ENCODE results near the gene TGFB1. TPM values are rescaled to one million over a fixed set of nuclear protein-coding genes. Genes with fewer than 3 reads are reported as not detected.

Gene TGFB1
- total RNA-seq, 1 experiment from 2014 or later: 54.6 TPM

DNA sequence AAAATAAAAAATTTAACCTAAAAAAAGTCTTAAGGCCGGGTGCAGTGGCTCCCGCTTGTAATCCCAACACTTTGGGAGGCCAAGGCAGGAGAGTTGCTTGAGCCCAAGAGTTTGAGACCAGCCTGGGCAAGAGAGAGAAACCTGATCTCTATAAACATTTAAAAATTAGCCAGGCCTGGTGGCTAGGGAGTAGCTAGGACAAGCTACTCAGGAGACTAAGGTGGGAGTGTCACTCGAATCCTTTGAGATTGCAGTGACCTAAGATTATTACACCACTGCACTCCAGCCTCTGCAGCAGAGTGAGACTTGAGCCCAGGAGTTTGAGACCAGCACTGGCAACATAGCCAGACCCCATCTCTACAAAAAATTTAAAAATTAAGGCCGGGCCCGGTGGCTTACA lies 42.6 kb downstream of the TGFB1 start:
- ChIA-PET RAD21 (ENCODE audit: low non-redundant PET in 1 of 2, low total read pairs in 2 of 2, uncharacterized antibody in 2 of 2, unreplicated experiment in 2 of 2) (no interaction called here), POLR2A (no interaction called here), CTCF (no interaction called here)
- Histone ChIP-seq H3K36me3 (ENCODE audit: control insufficient read depth in 1 of 2, insufficient read depth in 2 of 2, low read length in 2 of 2) (peaks cover 9 to 30% of the 10 kb centered on the region in 2 experiments; a peak in 2 of 4 replicates), H3K9me2 (ENCODE audit: insufficient read depth) (no peaks in the 10 kb centered on the region), H3K9ac (ENCODE audit: low read length) (peak overlapping the region; percentile 84), H3K4me1 (ENCODE audit: control insufficient read depth in 1 of 2, insufficient read depth in 2 of 2, low read length in 2 of 2) (peaks cover 12 to 25% of the 10 kb centered on the region in 2 experiments), H3K27ac (ENCODE audit: low read depth, low read length) (peak overlapping the region; percentile 88; the same call in 1 of the 2 replicates), H4K20me1 (ENCODE audit: insufficient read depth) (peaks cover 4% of the 10 kb centered on the region; the same call in 1 of the 2 replicates), H3K4me3 (replicated peaks in 1 of 2; ENCODE audit: low read depth in 1 of 2, low read length in 2 of 2) (peak overlapping the region; percentile 79 to 92), H3K27me3 (ENCODE audit: insufficient read depth, low read length) (no peaks in the 10 kb centered on the region), H3K79me2 (ENCODE audit: insufficient read depth, low read length) (peaks cover 33% of the 10 kb centered on the region), H3K4me2 (ENCODE audit: low read length) (peak overlapping the region; percentile 95), H3K9me3 (ENCODE audit: control insufficient read depth in 1 of 2, insufficient read depth in 1 of 2, low read depth in 1 of 2, low read length in 2 of 2) (no peaks in the 10 kb centered on the region), H2AFZ (ENCODE audit: low read depth, low read length, poor library complexity, severe bottlenecking) (no peak overlapping the region)
- no peak for DNase-seq (ENCODE audit: low read depth, low spot score)
- intact Hi-C loops (cut with micrococcal nuclease): loop anchor here (2.0 kb wide), 1 partner anchor 40 kb away; no protein-coding TSS in a partner anchor
- ATAC-seq: no peak
- no TSS peak for BruUV-seq (replicated peaks)
- TF ChIP-seq YY1 (IDR thresholded peaks at IDR 0.05; ENCODE audit: extremely low read depth, insufficient replicate concordance, low read depth, low read length) (no peak), POLR2AphosphoS5 (IDR thresholded peaks at IDR 0.05; ENCODE audit: low read depth, low read length) (no peak), TCF7L2 (IDR thresholded peaks at IDR 0.05; ENCODE audit: borderline replicate concordance, extremely low read depth, insufficient read depth, insufficient read length) (no peak), ELF1 (IDR thresholded peaks at IDR 0.05; ENCODE audit: borderline replicate concordance, low read depth) (no peak), SIN3A (IDR thresholded peaks at IDR 0.05; ENCODE audit: low read depth) (no peak), JUND (IDR thresholded peaks at IDR 0.05) (no peak), ZNF274 (IDR thresholded peaks at IDR 0.05; ENCODE audit: low read depth, low read length) (no peak), EZH2phosphoT487 (IDR thresholded peaks at IDR 0.05; ENCODE audit: borderline replicate concordance) (no peak), CEBPB (IDR thresholded peaks at IDR 0.05; ENCODE audit: low read depth) (no peak), SP1 (IDR thresholded peaks at IDR 0.05; ENCODE audit: low read depth) (no peak), EZH2 (IDR thresholded peaks at IDR 0.05) (no peak), FOSL1 (IDR thresholded peaks at IDR 0.05; ENCODE audit: low read depth) (no peak), EGR1 (IDR thresholded peaks at IDR 0.05; ENCODE audit: low read depth) (no peak), RAD21 (IDR thresholded peaks at IDR 0.05; ENCODE audit: low read depth) (no peak), POLR2A (IDR thresholded peaks at IDR 0.05; ENCODE audit: borderline replicate concordance, extremely low read depth, insufficient read depth, insufficient read length) (no peak), CBX3 (IDR thresholded peaks at IDR 0.05; ENCODE audit: low read depth) (no peak), ZFX (IDR thresholded peaks at IDR 0.05) (no peak)
- TF ChIP-seq, protein P1, sequence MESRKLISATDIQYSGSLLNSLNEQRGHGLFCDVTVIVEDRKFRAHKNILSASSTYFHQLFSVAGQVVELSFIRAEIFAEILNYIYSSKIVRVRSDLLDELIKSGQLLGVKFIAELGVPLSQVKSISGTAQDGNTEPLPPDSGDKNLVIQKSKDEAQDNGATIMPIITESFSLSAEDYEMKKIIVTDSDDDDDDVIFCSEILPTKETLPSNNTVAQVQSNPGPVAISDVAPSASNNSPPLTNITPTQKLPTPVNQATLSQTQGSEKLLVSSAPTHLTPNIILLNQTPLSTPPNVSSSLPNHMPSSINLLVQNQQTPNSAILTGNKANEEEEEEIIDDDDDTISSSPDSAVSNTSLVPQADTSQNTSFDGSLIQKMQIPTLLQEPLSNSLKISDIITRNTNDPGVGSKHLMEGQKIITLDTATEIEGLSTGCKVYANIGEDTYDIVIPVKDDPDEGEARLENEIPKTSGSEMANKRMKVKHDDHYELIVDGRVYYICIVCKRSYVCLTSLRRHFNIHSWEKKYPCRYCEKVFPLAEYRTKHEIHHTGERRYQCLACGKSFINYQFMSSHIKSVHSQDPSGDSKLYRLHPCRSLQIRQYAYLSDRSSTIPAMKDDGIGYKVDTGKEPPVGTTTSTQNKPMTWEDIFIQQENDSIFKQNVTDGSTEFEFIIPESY (IDR thresholded peaks at IDR 0.05; ENCODE audit: extremely low read depth, insufficient replicate concordance, low read length): no peak
- TF ChIP-seq, protein P2, sequence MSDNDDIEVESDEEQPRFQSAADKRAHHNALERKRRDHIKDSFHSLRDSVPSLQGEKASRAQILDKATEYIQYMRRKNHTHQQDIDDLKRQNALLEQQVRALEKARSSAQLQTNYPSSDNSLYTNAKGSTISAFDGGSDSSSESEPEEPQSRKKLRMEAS (IDR thresholded peaks at IDR 0.05): no peak
- TF ChIP-seq, protein P3, sequence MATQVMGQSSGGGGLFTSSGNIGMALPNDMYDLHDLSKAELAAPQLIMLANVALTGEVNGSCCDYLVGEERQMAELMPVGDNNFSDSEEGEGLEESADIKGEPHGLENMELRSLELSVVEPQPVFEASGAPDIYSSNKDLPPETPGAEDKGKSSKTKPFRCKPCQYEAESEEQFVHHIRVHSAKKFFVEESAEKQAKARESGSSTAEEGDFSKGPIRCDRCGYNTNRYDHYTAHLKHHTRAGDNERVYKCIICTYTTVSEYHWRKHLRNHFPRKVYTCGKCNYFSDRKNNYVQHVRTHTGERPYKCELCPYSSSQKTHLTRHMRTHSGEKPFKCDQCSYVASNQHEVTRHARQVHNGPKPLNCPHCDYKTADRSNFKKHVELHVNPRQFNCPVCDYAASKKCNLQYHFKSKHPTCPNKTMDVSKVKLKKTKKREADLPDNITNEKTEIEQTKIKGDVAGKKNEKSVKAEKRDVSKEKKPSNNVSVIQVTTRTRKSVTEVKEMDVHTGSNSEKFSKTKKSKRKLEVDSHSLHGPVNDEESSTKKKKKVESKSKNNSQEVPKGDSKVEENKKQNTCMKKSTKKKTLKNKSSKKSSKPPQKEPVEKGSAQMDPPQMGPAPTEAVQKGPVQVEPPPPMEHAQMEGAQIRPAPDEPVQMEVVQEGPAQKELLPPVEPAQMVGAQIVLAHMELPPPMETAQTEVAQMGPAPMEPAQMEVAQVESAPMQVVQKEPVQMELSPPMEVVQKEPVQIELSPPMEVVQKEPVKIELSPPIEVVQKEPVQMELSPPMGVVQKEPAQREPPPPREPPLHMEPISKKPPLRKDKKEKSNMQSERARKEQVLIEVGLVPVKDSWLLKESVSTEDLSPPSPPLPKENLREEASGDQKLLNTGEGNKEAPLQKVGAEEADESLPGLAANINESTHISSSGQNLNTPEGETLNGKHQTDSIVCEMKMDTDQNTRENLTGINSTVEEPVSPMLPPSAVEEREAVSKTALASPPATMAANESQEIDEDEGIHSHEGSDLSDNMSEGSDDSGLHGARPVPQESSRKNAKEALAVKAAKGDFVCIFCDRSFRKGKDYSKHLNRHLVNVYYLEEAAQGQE (IDR thresholded peaks at IDR 0.05; ENCODE audit: low read depth): no peak
